Measurements from ENCODE around the gene KIF5A.

KIF5A gene

DNA sequence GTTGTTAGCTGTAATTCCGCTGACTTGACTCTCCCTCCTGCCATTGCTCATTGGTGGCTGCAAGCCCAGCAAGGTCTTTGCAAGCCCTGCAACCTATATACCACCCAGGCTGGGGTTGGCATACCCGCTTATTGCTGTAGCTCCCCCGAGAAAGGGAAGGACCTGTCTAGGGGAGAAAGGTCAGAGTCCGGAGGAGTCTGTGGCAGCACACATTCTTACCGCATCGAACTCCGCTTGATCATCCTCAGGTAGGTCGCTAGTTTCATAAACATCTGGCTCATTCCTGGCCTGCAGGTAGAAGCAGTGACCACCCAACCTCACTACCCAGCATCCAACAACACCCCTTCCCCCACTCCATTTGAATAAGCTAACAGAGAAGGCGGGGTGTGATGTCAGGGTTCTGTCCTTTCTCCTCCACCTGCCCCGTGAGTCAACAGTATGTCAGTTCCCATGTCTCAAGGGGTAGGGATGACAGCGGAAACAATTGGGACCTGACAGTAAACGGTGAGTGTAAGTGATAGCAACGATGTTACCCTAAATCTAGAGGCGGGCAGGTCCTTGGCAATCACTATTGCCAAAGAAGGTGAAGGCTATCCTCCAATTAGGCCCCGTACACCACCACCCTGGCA, 3.9 kb upstream of the KIF5A start:
- peak overlapping the region; percentile 64 for H3K27ac ChIP-seq
- TF ChIP-seq ZFX (IDR thresholded peaks at IDR 0.05; ENCODE audit: borderline replicate concordance) (no peak), CTCF (IDR thresholded peaks at IDR 0.05) (no peak)

DNA sequence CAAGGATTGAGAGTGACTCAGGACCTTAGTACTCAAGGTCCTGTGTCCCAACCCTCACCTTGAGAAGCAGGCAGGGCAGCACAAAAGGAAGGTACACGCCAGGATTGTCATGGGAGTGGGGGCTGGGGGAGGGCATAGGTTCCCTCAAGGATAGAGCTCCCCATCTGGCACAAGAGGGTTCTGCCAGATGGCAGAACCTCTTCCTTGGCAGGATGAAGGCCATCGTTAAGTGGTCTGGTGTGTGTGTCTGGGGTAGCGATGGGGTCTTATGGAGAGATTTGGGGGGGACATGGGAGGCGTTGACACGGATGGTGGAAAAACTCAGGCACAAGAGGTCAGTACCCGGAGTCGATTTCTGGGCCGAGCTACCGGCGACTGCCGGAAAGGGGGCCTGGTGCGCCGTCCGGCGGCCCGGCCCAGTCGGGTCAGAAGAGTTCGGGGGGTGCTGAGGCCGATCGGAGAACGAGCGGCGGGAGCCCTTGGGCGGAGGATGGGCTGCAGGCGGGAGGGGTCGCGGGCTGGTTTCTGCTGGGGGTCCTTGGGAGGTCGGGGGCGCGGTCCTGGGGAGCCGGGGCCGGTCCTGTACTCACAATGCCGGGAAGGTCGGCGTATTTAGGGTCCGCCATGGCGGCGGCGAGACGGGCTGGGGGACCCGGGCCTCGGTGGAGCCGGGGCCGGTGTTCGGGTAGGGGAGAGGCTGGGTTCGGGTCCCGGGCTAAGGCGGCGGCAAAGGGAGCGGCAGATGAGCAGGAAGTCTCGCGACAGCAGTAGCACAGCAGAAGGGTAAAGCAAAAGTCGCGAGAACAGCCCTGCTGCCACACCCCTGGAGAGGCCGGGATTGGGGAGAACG, 3.2 kb upstream of the KIF5A start, which contains the start of gene DCTN2:
Gene DCTN2, minus strand, starts transcription at position 755 of the 850 bp plus-strand sequence. Its CDS starts 129 bp downstream, at position 626.
- no peak for TF ChIP-seq ZFX (IDR thresholded peaks at IDR 0.05; ENCODE audit: borderline replicate concordance)
- TF ChIP-seq CTCF (IDR thresholded peaks at IDR 0.05): peak; percentile 16; the same call in 1 of the 2 replicates
- peak within 1 kb of the TSS; percentile 64 for H3K27ac ChIP-seq

DNA sequence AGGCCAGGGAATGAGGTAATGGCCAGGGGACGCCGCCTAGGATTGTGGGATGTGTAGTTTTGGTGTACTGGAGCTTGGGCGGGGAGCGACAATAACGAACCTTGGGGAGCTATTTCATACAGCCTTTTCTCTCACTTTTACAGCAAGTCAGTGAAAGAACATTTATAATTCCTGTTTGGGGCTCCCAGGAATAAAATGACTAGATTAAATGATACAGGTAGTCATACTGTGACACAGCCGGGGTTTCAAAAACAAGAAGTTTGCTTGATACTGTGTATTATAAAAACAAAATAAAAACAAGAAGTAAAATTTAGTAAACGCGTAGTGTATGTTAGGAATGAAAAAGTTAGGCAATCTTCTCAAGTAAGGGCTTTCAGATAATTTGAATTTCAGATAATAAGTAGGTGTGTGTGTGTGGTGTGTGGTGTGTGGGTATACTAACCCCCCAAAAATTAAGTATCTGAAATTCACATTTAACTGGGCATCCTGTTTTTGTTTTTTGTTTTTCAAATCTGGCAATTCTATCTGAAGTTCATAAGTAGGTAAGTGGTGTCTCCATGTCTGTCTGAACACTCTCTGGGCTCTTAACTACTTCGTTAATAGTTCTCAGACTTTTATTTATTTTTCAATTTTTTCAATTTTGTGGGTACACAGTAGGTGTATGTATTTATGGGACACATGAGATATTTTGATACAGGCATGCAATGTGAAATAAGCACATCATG, 2.4 kb upstream of the KIF5A start:
- TF ChIP-seq CTCF (IDR thresholded peaks at IDR 0.05) (no peak), ZFX (IDR thresholded peaks at IDR 0.05; ENCODE audit: borderline replicate concordance) (no peak)
- H3K27ac ChIP-seq: peak overlapping the region; percentile 64

DNA sequence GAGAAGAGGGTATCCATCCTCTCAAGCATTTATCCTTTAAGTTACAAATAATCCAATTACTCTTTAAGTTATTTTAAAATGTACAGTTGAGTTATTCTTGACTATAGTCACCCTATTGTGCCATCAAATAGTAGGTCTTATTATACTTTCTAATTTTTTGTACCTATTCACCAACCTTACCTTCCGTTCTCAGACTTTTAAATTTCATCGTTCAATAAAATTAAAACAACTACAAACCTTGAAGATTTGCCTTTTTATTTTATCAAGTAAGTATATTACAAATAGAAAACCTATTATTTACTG, 1.9 kb upstream of the KIF5A start:
- TF ChIP-seq CTCF (IDR thresholded peaks at IDR 0.05) (no peak), ZFX (IDR thresholded peaks at IDR 0.05; ENCODE audit: borderline replicate concordance) (no peak)
- no peak overlapping the region for H3K27ac ChIP-seq

- no peak overlapping the region for H3K27ac ChIP-seq
- TF ChIP-seq CTCF (IDR thresholded peaks at IDR 0.05): no peak
- TF ChIP-seq ZFX (IDR thresholded peaks at IDR 0.05; ENCODE audit: borderline replicate concordance): no peak
These were observed 1.4 kb upstream of the KIF5A start for GRCh38 chr12:57548488-57548887.

- H3K27ac ChIP-seq: no peak overlapping the region
- no peak for TF ChIP-seq ZFX (IDR thresholded peaks at IDR 0.05; ENCODE audit: borderline replicate concordance)
- TF ChIP-seq CTCF (IDR thresholded peaks at IDR 0.05): no peak
These were observed 488 bp upstream of the KIF5A start for GRCh38 chr12:57549203-57549908.

Data from 22Rv1 (cell line).